DMS114 treated with DMSO at 0.1 percent for 48 hours (cell line): ENCODE measurements around the gene EIF4EBP2.

Source experiments
- DNase-seq: peaks from one replicate; lab custom pipeline; 2025; ENCODE audit not compliant: unreplicated experiment; lab: John Stamatoyannopoulos, UW

EIF4EBP2 gene

GRCh38 chr10:70378122-70378521 is 25.8 kb upstream of the EIF4EBP2 start:
- DNase-seq: no peak

- no peak for DNase-seq
Observed at GRCh38 chr10:70379581-70380176, 24.3 kb upstream of the EIF4EBP2 start.

GRCh38 chr10:70380350-70381135 is 23.4 kb upstream of the EIF4EBP2 start:
- DNase-seq: no peak

GRCh38 chr10:70381471-70382421 is 22.2 kb upstream of the EIF4EBP2 start:
- DNase-seq: peak; percentile 19

- no peak for DNase-seq
Observed at GRCh38 chr10:70391654-70392053, 12.3 kb upstream of the EIF4EBP2 start.

GRCh38 chr10:70396140-70396539 is 7.8 kb upstream of the EIF4EBP2 start:
- no peak for DNase-seq

- no peak for DNase-seq
Observed at GRCh38 chr10:70399177-70399576, 4.8 kb upstream of the EIF4EBP2 start.

- DNase-seq: no peak
Observed at GRCh38 chr10:70403483-70404035, 386 bp upstream of the EIF4EBP2 start.

GRCh38 chr10:70404787-70405036 is 767 bp downstream of the EIF4EBP2 start:
- DNase-seq: no peak

GRCh38 chr10:70405037-70405824 is 1.3 kb downstream of the EIF4EBP2 start:
- peak; percentile 67 for DNase-seq

- no peak for DNase-seq
Observed at GRCh38 chr10:70409772-70410171, 5.8 kb downstream of the EIF4EBP2 start.

GRCh38 chr10:70410608-70411007 is 6.7 kb downstream of the EIF4EBP2 start:
- no peak for DNase-seq

- no peak for DNase-seq
Observed at GRCh38 chr10:70412356-70412755, 8.4 kb downstream of the EIF4EBP2 start.

GRCh38 chr10:70417568-70417967 is 13.6 kb downstream of the EIF4EBP2 start:
- DNase-seq: no peak

- no peak for DNase-seq
Observed at GRCh38 chr10:70418229-70418628, 14.3 kb downstream of the EIF4EBP2 start.

- no peak for DNase-seq
Observed at GRCh38 chr10:70418713-70419112, 14.8 kb downstream of the EIF4EBP2 start.

- no peak for DNase-seq
Observed at GRCh38 chr10:70424320-70424719, 20.4 kb downstream of the EIF4EBP2 start.

GRCh38 chr10:70425096-70425495 is 21.2 kb downstream of the EIF4EBP2 start:
- no peak for DNase-seq

- DNase-seq: no peak
Observed at GRCh38 chr10:70426823-70427222, 22.9 kb downstream of the EIF4EBP2 start.

- DNase-seq: no peak
Observed at GRCh38 chr10:70430493-70431445, 26.8 kb downstream of the EIF4EBP2 start.
